ENCODE data around the gene RASAL1. TPM values are rescaled to one million over a fixed set of nuclear protein-coding genes. Genes with fewer than 3 reads are reported as not detected.
"Not testable (repeated sequence)": the region's sequence is repeated elsewhere in the genome, so short reads cannot be mapped to it uniquely, and the experiment has no call there.

RASAL1 gene
- total RNA-seq, 2 donors from 2014 or later, result 0.15 to 0.89 TPM

DNA sequence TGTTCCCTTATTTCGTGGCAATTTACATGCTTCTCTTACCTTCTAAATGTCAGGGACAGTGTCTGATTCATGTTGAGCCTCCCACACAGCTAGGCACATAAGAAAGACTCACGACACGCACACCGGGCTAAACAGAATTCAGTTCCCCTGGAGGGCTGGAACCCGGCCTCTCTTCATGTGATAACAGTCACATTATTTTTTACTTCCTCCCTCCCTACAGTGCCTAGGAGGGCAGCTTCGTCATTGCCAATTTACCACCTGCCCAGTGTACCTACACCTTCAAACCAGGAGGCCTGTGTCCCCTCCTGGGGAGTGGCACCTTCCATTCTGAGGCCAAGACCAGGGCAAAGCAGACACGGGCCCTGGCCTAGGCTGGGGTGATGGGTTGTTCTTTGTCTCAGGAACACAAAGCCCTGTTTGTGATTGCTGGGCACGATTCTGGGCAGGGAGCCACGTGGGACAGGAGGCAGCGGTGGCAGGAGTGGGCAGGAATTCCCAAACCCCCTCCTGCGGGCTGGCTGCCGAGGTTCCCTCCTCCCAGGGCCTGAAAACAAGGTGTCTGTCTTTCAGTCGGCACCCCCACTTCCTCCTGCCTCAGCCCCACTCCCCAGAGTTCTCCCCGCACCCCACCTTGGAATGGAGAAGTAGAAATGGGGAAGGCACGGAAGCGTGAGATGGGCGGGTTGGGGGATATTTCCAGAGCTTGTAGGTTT lies 6.8 kb upstream of the RASAL1 start:
- Mint-ChIP-seq H3K36me3 (ENCODE audit: low read depth) (no peaks in the 10 kb centered on the region), H3K27me3 (no peaks in the 10 kb centered on the region), H3K27ac (no peak overlapping the region), H3K4me3 (no peak overlapping the region), H3K4me1 (no peaks in the 10 kb centered on the region)
- ATAC-seq, result no peak
- no peaks in the 10 kb centered on the region for H3K9me3 ChIP-seq (ENCODE audit: control insufficient read depth, low read length, poor library complexity, severe bottlenecking)
- DNase-seq, result no peak

- H3K27ac Mint-ChIP-seq; H3K9me3 ChIP-seq (ENCODE audit: control insufficient read depth, low read length, poor library complexity, severe bottlenecking); ATAC-seq; H3K36me3 Mint-ChIP-seq (ENCODE audit: low read depth); H3K4me3 Mint-ChIP-seq; H3K27me3 Mint-ChIP-seq; DNase-seq; H3K4me1 Mint-ChIP-seq: not testable (repeated sequence)
These were observed 6.2 kb upstream of the RASAL1 start for GRCh38 chr12:113141716-113142115.

DNA sequence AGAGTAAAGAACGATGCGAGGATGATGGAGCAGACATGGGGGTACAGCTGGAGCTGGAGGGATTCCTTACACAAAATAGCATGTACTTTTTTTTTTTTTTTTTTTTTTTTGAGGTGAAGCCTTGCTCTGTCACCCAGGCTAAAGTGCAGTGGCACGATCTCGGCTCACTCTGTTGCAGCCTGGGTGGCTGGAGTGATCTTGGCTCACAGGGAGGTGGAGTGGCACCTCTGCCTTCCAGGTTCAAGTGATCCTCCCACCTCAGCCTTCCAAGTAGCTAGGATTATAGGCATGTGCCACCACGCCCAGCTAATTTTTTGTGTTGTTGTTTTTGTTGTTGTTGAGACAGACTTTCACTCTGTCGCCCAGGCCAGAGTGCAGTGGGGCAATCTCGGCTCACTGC lies 5.1 kb upstream of the RASAL1 start:
- no peaks in the 10 kb centered on the region for H3K9me3 ChIP-seq (ENCODE audit: control insufficient read depth, low read length, poor library complexity, severe bottlenecking)
- DNase-seq, result no peak
- peaks cover 5% of the 10 kb centered on the region for H3K4me1 Mint-ChIP-seq
- no peak overlapping the region for H3K27ac Mint-ChIP-seq
- peaks cover 12% of the 10 kb centered on the region for H3K27me3 Mint-ChIP-seq
- no peak overlapping the region for H3K4me3 Mint-ChIP-seq
- no peak for ATAC-seq
- H3K36me3 Mint-ChIP-seq (ENCODE audit: low read depth), result no peaks in the 10 kb centered on the region

- no peak for ATAC-seq
- H3K9me3 ChIP-seq (ENCODE audit: control insufficient read depth, low read length, poor library complexity, severe bottlenecking), result no peaks in the 10 kb centered on the region
- Mint-ChIP-seq H3K27ac (no peak overlapping the region), H3K4me1 (peaks cover 8% of the 10 kb centered on the region), H3K36me3 (ENCODE audit: low read depth) (no peaks in the 10 kb centered on the region), H3K27me3 (peaks cover 12% of the 10 kb centered on the region), H3K4me3 (no peak overlapping the region)
- DNase-seq, result no peak
These were observed 3.3 kb upstream of the RASAL1 start for GRCh38 chr12:113138826-113139225.

GRCh38 chr12:113137861-113138783 lies 2.6 kb upstream of the RASAL1 start:
- H3K9me3 ChIP-seq (ENCODE audit: control insufficient read depth, low read length, poor library complexity, severe bottlenecking), result no peaks in the 10 kb centered on the region
- Mint-ChIP-seq H3K27me3 (peaks cover 12% of the 10 kb centered on the region), H3K4me1 (peaks cover 8% of the 10 kb centered on the region), H3K27ac (no peak overlapping the region), H3K36me3 (ENCODE audit: low read depth) (no peaks in the 10 kb centered on the region), H3K4me3 (no peak overlapping the region)
- ATAC-seq (no peak), DNase-seq (no peak)

DNA sequence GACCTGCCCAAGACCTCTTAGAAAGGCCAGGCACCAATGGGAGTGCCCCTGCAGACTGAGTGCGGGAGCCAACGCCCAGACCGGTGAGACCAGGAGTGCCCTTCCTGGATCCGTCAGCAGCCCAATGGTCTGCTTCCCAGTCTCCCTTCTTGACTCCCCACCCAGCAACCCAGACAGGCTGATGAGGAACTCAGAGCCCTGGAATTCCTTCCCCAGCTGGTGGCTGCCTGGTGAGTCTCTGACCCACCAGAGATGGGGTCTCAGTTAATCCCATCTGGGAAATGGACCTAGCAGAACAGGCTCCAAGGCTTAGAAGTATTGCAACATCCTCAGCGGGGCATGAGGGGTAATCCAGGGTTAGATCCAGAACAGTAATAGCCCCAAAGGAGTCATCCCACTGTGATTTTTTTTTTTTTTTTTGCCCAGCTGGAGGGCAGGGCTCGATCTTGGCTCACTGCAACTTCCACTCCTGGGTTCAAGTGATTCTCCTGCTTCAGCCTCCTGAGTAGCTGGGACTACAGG lies 1.5 kb upstream of the RASAL1 start:
- Mint-ChIP-seq H3K4me1 (peaks cover 8% of the 10 kb centered on the region), H3K27me3 (peaks cover 12% of the 10 kb centered on the region), H3K27ac (no peak overlapping the region), H3K36me3 (ENCODE audit: low read depth) (peaks cover 2% of the 10 kb centered on the region), H3K4me3 (peak overlapping the region; percentile 63)
- no peaks in the 10 kb centered on the region for H3K9me3 ChIP-seq (ENCODE audit: control insufficient read depth, low read length, poor library complexity, severe bottlenecking)
- ATAC-seq (no peak), DNase-seq (no peak)

GRCh38 chr12:113136128-113136989 lies 798 bp upstream of the RASAL1 start:
- Mint-ChIP-seq H3K27me3 (peaks cover 12% of the 10 kb centered on the region), H3K4me1 (peaks cover 8% of the 10 kb centered on the region), H3K4me3 (peak overlapping the region; percentile 89), H3K36me3 (ENCODE audit: low read depth) (peaks cover 2% of the 10 kb centered on the region), H3K27ac (peak overlapping the region; percentile 51)
- peak; percentile 74 for ATAC-seq
- peak in 2 of 3 donors; percentile 23 to 41 for DNase-seq
- H3K9me3 ChIP-seq (ENCODE audit: control insufficient read depth, low read length, poor library complexity, severe bottlenecking), result no peaks in the 10 kb centered on the region

DNA sequence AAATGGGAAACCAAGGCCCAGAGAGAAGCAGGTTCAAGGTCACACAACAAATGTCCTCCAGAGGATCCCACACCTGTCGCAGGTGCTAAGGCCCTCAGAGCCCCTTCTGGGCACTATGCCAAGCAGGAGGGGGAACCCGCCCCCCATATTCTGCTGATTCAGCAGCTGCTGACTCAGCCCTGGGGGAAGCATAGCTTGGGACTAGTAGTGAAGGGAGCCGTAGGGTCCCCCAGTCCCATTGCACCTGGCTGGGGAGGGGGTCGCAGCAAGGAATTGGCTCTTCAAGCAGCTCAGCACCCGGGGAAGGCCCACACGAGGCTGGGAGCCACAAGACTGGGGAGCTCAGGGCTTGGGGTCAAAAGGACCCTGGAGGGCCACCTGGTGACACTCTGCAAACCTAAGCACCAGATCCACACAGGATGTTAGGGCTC lies 1.0 kb downstream of the RASAL1 start:
- Mint-ChIP-seq H3K4me1 (peaks cover 10% of the 10 kb centered on the region), H3K27ac (no peak overlapping the region), H3K36me3 (ENCODE audit: low read depth) (peaks cover 2% of the 10 kb centered on the region), H3K4me3 (no peak overlapping the region), H3K27me3 (peaks cover 12% of the 10 kb centered on the region)
- DNase-seq (no peak), ATAC-seq (no peak)
- H3K9me3 ChIP-seq (ENCODE audit: control insufficient read depth, low read length, poor library complexity, severe bottlenecking), result no peaks in the 10 kb centered on the region

GRCh38 chr12:113134071-113134470 lies 1.5 kb downstream of the RASAL1 start:
- DNase-seq, result no peak
- ATAC-seq, result no peak
- Mint-ChIP-seq H3K4me1 (peaks cover 11% of the 10 kb centered on the region), H3K36me3 (ENCODE audit: low read depth) (peaks cover 2% of the 10 kb centered on the region), H3K27me3 (peaks cover 12% of the 10 kb centered on the region), H3K4me3 (no peak overlapping the region), H3K27ac (no peak overlapping the region)
- no peaks in the 10 kb centered on the region for H3K9me3 ChIP-seq (ENCODE audit: control insufficient read depth, low read length, poor library complexity, severe bottlenecking)

- Mint-ChIP-seq H3K27ac (no peak overlapping the region), H3K36me3 (ENCODE audit: low read depth) (peaks cover 2% of the 10 kb centered on the region), H3K4me3 (no peak overlapping the region), H3K4me1 (peaks cover 13% of the 10 kb centered on the region), H3K27me3 (peaks cover 12% of the 10 kb centered on the region)
- DNase-seq (no peak), ATAC-seq (no peak)
- H3K9me3 ChIP-seq (ENCODE audit: control insufficient read depth, low read length, poor library complexity, severe bottlenecking), result no peaks in the 10 kb centered on the region
These were observed 1.9 kb downstream of the RASAL1 start for GRCh38 chr12:113133666-113134065.

GRCh38 chr12:113133036-113133435 lies 2.5 kb downstream of the RASAL1 start:
- ATAC-seq, result no peak
- Mint-ChIP-seq H3K36me3 (ENCODE audit: low read depth) (peaks cover 2% of the 10 kb centered on the region), H3K4me3 (no peak overlapping the region), H3K27ac (no peak overlapping the region), H3K27me3 (peaks cover 12% of the 10 kb centered on the region), H3K4me1 (peaks cover 18% of the 10 kb centered on the region)
- no peak for DNase-seq
- H3K9me3 ChIP-seq (ENCODE audit: control insufficient read depth, low read length, poor library complexity, severe bottlenecking), result no peaks in the 10 kb centered on the region

GRCh38 chr12:113131556-113131955 lies 4.0 kb downstream of the RASAL1 start:
- Mint-ChIP-seq H3K27ac (peak overlapping the region; percentile 83), H3K4me1 (peaks cover 18% of the 10 kb centered on the region), H3K27me3 (peaks cover 8% of the 10 kb centered on the region), H3K36me3 (ENCODE audit: low read depth) (peaks cover 2% of the 10 kb centered on the region), H3K4me3 (no peak overlapping the region)
- ATAC-seq (no peak), DNase-seq (no peak)
- no peaks in the 10 kb centered on the region for H3K9me3 ChIP-seq (ENCODE audit: control insufficient read depth, low read length, poor library complexity, severe bottlenecking)

All from T-helper 17 cell (primary cell).